Memory B cell (primary cell): ENCODE data around the gene SFRP5.
A peak's percentile ranks its signal among the peaks of the same experiment; 100 is the strongest.

ENCODE experiments used
- ATAC-seq: fragments of 150-1000 bp; cut with Tn5 transposase; 2 replicates; pipeline ENCODE4 v1.10.0; 2021; ENCODE audit warnings: low read depth, mild to moderate bottlenecking, moderate library complexity
- DNase-seq, 2 donors: peaks; one replicate each; pipeline ENCODE4 v3.0.0; 2022; ENCODE audit warnings: low spot score in 2 of 2
- H3K27ac Mint-ChIP-seq: one replicate; pipeline ENCODE4 v1.8.0; 2022; ENCODE audit warnings: mild to moderate bottlenecking, moderate library complexity, mixed read lengths
- H3K27me3 Mint-ChIP-seq: one replicate; pipeline ENCODE4 v1.8.0; 2022; ENCODE audit warnings: mixed read lengths
- H3K36me3 Mint-ChIP-seq: one replicate; pipeline ENCODE4 v1.8.0; 2022; ENCODE audit warnings: mild to moderate bottlenecking, mixed read lengths
- H3K4me1 Mint-ChIP-seq: one replicate; pipeline ENCODE4 v1.8.0; 2022; ENCODE audit warnings: mixed read lengths
- H3K4me3 Mint-ChIP-seq: one replicate; pipeline ENCODE4 v1.8.0; 2022; ENCODE audit warnings: mild to moderate bottlenecking, moderate library complexity, mixed read lengths
- H3K9me3 Mint-ChIP-seq: one replicate; pipeline ENCODE4 v1.8.0; 2022; ENCODE audit warnings: mixed read lengths

SFRP5 gene, protein sequence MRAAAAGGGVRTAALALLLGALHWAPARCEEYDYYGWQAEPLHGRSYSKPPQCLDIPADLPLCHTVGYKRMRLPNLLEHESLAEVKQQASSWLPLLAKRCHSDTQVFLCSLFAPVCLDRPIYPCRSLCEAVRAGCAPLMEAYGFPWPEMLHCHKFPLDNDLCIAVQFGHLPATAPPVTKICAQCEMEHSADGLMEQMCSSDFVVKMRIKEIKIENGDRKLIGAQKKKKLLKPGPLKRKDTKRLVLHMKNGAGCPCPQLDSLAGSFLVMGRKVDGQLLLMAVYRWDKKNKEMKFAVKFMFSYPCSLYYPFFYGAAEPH

GRCh38 chr10:97771913-97772823 is at the start of gene SFRP5:
Gene SFRP5, minus strand, starts transcription at chr10:97771999. Its CDS starts 166 bp downstream, at chr10:97771833.
- peaks cover 25% of the 10 kb centered on the region for H3K27me3 Mint-ChIP-seq

DNA sequence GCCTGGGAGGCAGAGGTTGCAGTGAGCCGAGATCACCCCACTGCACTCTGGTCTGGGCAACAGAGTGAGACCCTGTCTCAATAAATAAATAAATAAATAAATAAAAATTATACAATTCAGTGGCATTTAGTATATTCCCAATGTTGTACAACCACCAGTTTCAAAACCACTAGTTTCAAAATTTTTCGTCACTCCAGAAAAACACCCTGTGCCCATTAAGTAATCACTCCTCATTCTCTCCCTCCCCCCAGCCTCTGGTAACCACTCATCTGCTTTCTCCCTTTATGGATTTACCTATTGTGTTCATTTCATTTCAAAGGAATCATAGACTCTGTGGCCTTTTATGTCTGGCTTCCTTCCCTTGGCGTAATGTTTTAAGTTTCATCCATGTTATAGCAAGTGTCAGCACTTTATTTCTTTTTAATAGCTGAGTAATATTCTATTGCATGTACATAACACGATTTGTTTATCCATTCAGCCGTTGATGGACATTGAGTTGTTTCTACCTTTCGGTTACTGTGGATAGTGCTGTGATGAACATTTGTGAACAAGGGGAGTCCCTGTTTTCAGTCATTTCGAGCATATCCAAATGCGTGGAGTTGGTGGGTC is 48.4 kb upstream of the SFRP5 start:
- Mint-ChIP-seq H3K9me3 (no peaks in the 10 kb centered on the region), H3K36me3 (no peaks in the 10 kb centered on the region), H3K4me3 (no peak overlapping the region), H3K4me1 (no peaks in the 10 kb centered on the region), H3K27ac (no peak overlapping the region), H3K27me3 (peaks cover 12% of the 10 kb centered on the region)
- DNase-seq (no peak), ATAC-seq (no peak)

More at GRCh38 chr10:97771913-97772823, at the start of gene SFRP5:
- no peak for ATAC-seq
- DNase-seq, result no peak
- Mint-ChIP-seq H3K4me3 (peak within 1 kb of the TSS; percentile 71), H3K4me1 (peaks cover 10% of the 10 kb centered on the region), H3K9me3 (no peaks in the 10 kb centered on the region), H3K36me3 (peaks cover 1% of the 10 kb centered on the region), H3K27ac (no peak within 1 kb of the TSS)

DNA sequence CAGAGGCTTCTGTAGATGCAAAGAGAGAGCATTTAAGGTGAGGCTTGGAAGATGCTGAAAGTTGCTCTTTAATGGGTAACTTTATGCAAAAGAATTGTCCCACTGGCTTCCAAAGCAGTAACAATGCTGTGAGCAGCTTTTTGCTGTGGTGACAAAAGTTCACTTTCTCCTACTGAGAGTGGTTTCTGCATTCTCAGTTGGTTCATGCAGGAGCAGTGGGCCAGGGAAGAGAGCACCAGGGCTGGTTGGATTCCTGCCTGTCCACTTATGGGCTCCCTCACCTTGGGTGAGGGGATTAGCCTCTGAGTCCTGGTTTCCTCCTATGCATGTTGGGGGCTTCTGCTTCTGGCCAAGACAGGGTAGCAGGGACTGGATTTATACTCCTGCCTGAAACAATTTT is 46.8 kb upstream of the SFRP5 start:
- H3K27me3 Mint-ChIP-seq, result peaks cover 10% of the 10 kb centered on the region
- ATAC-seq (no peak), DNase-seq (no peak)
- H3K27ac Mint-ChIP-seq, result no peak overlapping the region
- no peak overlapping the region for H3K4me3 Mint-ChIP-seq
- no peaks in the 10 kb centered on the region for H3K4me1 Mint-ChIP-seq
- H3K9me3 Mint-ChIP-seq, result no peaks in the 10 kb centered on the region
- H3K36me3 Mint-ChIP-seq, result no peaks in the 10 kb centered on the region

GRCh38 chr10:97816609-97817008 is 44.8 kb upstream of the SFRP5 start:
- Mint-ChIP-seq H3K4me3 (no peak overlapping the region), H3K36me3 (no peaks in the 10 kb centered on the region), H3K27me3 (peaks cover 10% of the 10 kb centered on the region), H3K4me1 (no peaks in the 10 kb centered on the region), H3K9me3 (no peaks in the 10 kb centered on the region), H3K27ac (no peak overlapping the region)
- ATAC-seq (no peak), DNase-seq (no peak)

DNA sequence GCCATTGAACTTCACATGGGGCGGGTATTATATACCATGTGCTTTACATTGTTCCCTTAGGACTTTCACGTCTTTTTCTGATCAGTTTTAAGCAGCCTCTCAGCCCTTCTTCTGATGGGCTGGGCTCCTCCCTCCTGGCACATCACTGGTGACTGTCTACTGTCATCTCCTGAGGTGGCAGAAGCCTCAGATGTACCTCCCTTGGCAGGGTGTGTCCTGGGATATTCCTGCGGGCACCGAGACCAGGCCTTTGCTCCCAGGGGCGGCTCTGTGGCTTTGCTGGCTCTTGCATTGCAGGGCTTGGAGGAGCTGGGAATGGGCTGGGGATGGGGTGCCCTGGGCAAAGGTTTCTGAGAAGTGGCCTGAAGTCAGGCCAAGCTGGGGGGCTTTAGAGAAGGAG is 43.2 kb upstream of the SFRP5 start:
- DNase-seq (no peak), ATAC-seq (no peak)
- peaks cover 9% of the 10 kb centered on the region for H3K27me3 Mint-ChIP-seq
- no peaks in the 10 kb centered on the region for H3K36me3 Mint-ChIP-seq
- H3K27ac Mint-ChIP-seq, result no peak overlapping the region
- no peaks in the 10 kb centered on the region for H3K9me3 Mint-ChIP-seq
- H3K4me1 Mint-ChIP-seq, result no peaks in the 10 kb centered on the region
- no peak overlapping the region for H3K4me3 Mint-ChIP-seq

GRCh38 chr10:97813311-97813710 is 41.5 kb upstream of the SFRP5 start:
- no peaks in the 10 kb centered on the region for H3K4me1 Mint-ChIP-seq
- H3K9me3 Mint-ChIP-seq, result no peaks in the 10 kb centered on the region
- H3K27me3 Mint-ChIP-seq, result peaks cover 9% of the 10 kb centered on the region
- no peak overlapping the region for H3K4me3 Mint-ChIP-seq
- no peak overlapping the region for H3K27ac Mint-ChIP-seq
- no peaks in the 10 kb centered on the region for H3K36me3 Mint-ChIP-seq
- no peak for ATAC-seq
- no peak for DNase-seq

GRCh38 chr10:97812696-97813095 is 40.9 kb upstream of the SFRP5 start:
- H3K4me3 Mint-ChIP-seq, result no peak overlapping the region
- H3K27ac Mint-ChIP-seq, result no peak overlapping the region
- ATAC-seq (no peak), DNase-seq (no peak)
- no peaks in the 10 kb centered on the region for H3K9me3 Mint-ChIP-seq
- no peaks in the 10 kb centered on the region for H3K4me1 Mint-ChIP-seq
- H3K27me3 Mint-ChIP-seq, result peaks cover 6% of the 10 kb centered on the region
- H3K36me3 Mint-ChIP-seq, result no peaks in the 10 kb centered on the region

- H3K9me3 Mint-ChIP-seq, result no peaks in the 10 kb centered on the region
- ATAC-seq (no peak), DNase-seq (no peak)
- H3K36me3 Mint-ChIP-seq, result no peaks in the 10 kb centered on the region
- H3K4me1 Mint-ChIP-seq, result no peaks in the 10 kb centered on the region
- H3K27ac Mint-ChIP-seq, result no peak overlapping the region
- H3K4me3 Mint-ChIP-seq, result no peak overlapping the region
- H3K27me3 Mint-ChIP-seq, result peaks cover 6% of the 10 kb centered on the region
Observed at GRCh38 chr10:97811958-97812357, 40.2 kb upstream of the SFRP5 start.

DNA sequence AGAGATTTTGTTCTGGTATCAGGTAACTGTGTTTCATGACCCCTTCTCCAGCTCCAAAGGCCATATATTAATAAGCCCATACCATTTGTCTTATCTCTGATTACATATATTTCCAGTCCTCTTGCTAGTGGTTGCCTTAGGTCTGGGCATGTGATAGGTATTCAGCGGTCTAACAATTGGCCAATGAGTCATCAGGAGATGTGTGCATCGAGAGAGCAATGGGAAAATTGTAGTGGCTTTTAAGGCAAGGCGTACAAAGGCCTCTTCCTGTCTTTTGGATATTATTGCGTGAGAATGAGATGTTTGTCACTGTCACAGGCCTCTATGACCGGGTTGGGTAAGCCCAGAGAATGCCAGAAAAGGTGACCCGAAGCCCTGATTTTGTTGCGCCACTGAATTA is 38.6 kb upstream of the SFRP5 start:
- H3K27me3 Mint-ChIP-seq, result peaks cover 6% of the 10 kb centered on the region
- no peaks in the 10 kb centered on the region for H3K4me1 Mint-ChIP-seq
- H3K4me3 Mint-ChIP-seq, result no peak overlapping the region
- ATAC-seq, result no peak
- no peak overlapping the region for H3K27ac Mint-ChIP-seq
- H3K36me3 Mint-ChIP-seq, result no peaks in the 10 kb centered on the region
- DNase-seq, result no peak
- H3K9me3 Mint-ChIP-seq, result no peaks in the 10 kb centered on the region

DNA sequence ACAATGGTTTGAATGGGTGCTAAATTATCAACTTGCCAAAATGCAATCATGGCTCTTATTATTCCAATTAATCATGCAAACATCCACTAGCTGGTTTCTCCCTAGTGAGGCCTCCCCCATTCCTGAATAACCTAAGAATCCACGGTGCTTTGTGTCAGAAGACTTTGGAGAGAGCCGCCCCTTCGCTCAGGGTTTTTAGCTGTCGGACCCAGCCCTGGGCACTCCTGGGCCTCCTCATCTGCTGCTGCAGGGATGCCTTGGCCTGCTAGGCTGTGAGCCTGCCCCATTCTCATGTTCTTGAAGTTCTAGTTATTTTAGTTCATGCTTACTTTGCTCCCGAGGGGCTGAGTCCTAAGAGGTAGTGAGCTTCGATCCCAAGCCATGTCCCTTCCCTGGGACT is 34.1 kb upstream of the SFRP5 start:
- H3K9me3 Mint-ChIP-seq, result no peaks in the 10 kb centered on the region
- ATAC-seq, result no peak
- H3K36me3 Mint-ChIP-seq, result no peaks in the 10 kb centered on the region
- no peaks in the 10 kb centered on the region for H3K4me1 Mint-ChIP-seq
- H3K4me3 Mint-ChIP-seq, result no peak overlapping the region
- H3K27ac Mint-ChIP-seq, result no peak overlapping the region
- DNase-seq, result no peak
- H3K27me3 Mint-ChIP-seq, result peaks cover 11% of the 10 kb centered on the region

DNA sequence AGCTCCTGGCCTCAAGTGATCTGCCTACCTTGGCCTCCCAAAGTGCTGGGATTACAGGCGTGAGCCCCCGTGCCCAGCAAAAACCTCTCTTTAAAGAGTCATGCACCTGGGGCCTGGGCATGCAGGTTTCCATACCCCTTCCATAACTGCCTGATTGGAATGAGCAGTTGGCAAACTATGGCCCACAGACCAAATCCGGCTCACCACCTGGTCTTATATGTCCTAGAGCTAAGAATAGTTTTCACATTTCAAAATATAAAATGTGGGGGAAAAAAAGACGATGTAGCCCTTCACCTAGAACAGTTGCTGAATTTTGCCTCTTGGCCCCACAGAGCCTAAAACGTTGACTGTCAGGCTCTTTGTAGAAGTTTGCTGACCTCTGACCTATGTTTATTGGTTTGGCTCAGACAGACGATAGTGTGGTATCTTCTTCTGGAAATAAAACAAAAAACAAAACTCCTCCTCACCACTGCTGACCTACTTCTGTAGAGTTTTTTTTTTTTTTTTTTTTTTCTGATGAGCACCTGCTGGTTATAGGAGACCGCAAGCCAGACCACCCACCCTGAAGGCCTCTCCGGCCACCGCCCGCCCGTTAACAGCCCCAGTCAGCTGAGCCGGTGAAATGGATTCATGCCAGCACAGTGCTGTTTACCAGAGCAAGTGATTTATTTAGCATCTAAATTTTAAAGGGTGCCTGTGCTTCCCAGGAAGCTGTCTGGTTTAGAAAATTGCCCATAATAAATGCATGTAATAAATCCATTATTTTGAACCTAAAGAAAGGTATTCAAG is 33.5 kb upstream of the SFRP5 start:
- H3K4me1 Mint-ChIP-seq, result no peaks in the 10 kb centered on the region
- no peaks in the 10 kb centered on the region for H3K9me3 Mint-ChIP-seq
- DNase-seq (no peak), ATAC-seq (no peak)
- no peak overlapping the region for H3K4me3 Mint-ChIP-seq
- H3K36me3 Mint-ChIP-seq, result no peaks in the 10 kb centered on the region
- no peak overlapping the region for H3K27ac Mint-ChIP-seq
- peaks cover 12% of the 10 kb centered on the region for H3K27me3 Mint-ChIP-seq

- ATAC-seq (no peak), DNase-seq (no peak)
- Mint-ChIP-seq H3K4me1 (peaks cover 1% of the 10 kb centered on the region), H3K9me3 (peaks cover 8% of the 10 kb centered on the region), H3K27ac (no peak overlapping the region), H3K36me3 (no peaks in the 10 kb centered on the region), H3K27me3 (peaks cover 14% of the 10 kb centered on the region), H3K4me3 (no peak overlapping the region)
Observed at GRCh38 chr10:97801422-97801821, 29.6 kb upstream of the SFRP5 start.

DNA sequence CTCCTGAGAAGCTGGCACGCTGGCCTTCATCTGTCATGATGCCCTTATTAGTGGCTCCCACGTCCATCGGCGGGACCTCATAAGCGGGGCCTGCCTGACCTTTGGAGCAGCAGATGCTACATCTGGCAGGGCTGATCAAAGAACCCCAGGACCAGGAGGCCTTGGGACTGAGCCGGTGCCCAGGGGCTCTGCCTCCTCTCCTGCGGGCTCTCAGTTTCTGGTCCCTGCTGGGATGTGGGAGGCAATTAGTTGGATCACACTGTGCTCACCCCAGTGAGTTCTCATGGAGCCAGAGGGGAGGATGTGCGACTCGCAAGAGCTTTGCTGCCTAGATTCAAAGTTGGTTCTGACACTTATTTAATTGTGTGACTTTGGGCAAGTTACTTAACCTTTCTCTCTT is 28.7 kb upstream of the SFRP5 start:
- Mint-ChIP-seq H3K4me1 (peaks cover 3% of the 10 kb centered on the region), H3K27me3 (peaks cover 16% of the 10 kb centered on the region), H3K4me3 (no peak overlapping the region), H3K27ac (no peak overlapping the region), H3K36me3 (no peaks in the 10 kb centered on the region), H3K9me3 (peaks cover 8% of the 10 kb centered on the region)
- no peak for ATAC-seq
- no peak for DNase-seq
